NK-92 (cell line): ENCODE measurements around the gene LHFPL3.
"Not testable (repeated sequence)": the region's sequence is repeated elsewhere in the genome, so short reads cannot be mapped to it uniquely, and the experiment has no call there.

Experiments
- DNase-seq: peaks from one replicate; lab custom pipeline; 2025; ENCODE audit not compliant: unreplicated experiment; lab: John Stamatoyannopoulos, UW

LHFPL3 gene

DNA sequence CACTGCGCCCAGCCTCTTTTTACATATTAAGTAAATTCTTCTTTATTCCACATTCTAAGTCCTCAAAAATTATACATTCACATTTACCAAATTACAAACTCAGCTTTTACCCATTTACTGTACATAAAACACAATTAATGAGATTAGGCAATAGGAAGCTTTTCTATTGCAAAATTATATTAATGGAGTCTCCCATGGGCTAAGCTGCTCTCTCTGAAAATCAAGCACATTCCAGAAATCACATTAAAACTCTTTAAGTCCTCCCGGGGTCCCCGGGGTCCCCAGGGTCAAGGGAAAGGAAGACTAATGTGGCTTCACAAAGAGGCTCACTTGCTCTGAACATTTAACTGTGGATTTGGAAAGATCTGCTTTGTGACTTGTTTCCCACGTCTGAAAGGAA is 558.2 kb downstream of the LHFPL3 start:
- no peak for DNase-seq

DNA sequence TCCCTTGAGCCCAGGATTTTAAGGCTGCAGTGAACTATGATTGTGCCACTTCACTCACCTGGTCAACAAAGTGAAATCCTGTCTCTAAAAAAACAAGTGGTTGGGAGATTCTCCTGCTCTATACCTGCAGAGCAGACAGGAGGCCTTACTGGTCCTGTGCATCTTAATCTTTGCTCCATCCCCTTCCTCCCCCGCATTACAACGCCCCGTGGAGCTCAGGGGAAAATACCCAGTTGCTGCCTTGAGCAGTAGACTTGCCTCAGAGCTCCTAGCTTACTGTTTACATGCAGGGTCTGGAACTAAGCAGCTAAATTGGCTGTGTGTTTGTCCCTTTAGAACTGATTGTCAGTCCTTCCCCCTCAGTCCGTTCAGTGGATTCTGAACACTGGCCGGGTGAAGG is 561.8 kb downstream of the LHFPL3 start:
- DNase-seq, result no peak

DNA sequence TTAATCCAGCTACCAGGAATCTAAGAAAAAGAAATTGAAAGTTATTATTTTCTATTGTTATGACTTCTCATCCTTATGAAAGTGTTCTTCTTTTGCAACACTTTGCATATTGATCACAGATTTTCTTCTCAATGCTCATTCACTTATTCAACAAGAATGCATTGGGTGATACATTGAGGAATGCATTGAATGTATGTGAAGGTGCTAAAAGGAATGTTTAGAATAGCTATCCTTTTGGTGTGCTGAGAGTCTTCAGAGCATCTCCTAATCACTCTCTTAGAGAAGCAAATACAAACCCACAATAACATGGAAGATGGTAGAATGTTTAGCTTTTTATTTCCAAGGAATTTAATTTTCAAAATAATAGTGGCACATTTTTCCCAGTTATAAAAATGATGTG is 563.5 kb downstream of the LHFPL3 start:
- DNase-seq, result no peak

DNA sequence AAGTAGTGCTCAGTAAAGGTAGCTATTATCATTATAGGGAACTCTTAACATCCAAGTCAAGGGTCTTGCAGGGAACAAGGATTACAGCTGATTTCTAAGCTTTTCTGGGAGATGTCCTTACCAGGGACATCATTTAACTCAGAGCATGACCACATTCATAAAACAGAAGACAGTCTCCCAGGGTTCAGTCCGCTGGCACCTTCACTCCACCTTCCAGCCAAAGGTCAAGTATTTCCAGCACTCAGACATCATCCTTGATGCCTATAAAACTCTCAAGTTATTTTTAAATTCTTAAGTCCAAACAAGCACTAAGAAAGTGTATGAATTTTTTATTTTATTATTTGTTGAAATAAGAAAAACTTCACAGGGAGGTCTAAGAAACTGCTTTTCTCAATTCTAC is 565.9 kb downstream of the LHFPL3 start:
- no peak for DNase-seq

DNA sequence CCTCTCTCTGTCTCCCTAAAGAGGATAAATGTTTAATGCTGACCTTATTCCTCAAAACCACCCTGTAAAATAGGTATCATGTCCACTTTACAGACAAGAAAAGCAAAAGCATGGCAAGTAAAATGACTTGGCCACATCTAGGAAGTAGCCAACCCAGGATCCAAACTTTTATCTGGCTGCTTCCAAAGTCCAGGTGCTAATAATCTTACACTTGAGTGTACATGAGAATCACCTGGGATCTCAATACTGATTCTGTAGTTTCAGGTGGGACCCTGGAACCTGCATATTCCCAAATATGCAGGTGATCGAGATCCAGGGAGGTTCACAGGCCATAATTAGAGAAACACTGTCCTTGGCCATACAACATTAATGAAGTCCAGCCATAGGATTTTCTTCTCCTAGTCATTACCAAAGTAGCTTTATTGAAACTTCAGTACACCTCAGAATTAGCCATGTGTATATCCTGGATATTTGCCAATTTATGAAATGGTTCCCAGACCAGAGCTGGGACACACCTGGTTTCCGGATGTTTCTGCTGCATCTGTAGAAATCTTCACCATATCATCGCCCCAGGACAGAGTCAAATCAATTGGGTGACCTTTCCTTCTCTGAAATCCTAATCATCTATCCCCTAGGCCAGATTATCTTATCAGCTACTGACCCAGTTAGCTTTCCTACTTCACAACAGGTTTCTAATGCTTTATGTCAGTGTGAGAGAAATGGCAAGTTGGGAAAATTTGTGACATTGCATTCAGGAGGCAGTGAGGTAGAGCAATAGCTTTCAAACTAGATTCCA is 566.5 kb downstream of the LHFPL3 start:
- no peak for DNase-seq

DNA sequence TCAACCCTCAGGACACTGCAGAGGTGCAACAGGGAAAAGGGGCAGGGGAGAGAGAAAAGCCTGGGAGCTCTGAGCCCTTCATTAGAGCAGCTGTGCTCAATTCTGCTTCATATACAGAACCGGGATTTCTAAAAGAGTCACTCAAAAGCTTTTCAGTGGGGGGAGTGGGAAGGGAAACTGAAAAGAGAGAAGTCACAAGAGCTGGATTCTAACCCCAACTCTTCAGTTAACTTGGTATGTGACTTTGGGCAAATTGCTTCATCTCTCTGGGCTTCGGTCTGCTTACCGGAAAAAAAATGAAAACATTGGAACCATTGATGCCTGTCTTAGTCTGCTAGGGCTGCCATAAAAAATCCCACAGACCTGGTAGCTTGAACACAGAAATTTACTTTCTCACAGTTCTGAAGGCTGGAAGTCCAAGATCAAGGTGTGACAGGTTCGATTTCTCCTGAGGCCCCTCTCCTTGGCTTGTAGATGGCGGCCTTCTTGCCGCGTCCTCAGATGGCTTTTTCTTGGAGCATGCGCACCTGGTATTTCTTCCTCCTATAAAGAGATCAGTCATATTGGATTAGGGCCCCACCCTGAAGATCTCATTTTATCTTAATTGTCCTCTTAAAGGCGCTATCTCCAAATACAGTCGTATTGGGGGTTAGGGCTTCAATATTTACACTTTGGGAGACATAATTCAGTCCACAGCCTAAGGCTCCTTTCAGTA is 567.3 kb downstream of the LHFPL3 start:
- no peak for DNase-seq

DNA sequence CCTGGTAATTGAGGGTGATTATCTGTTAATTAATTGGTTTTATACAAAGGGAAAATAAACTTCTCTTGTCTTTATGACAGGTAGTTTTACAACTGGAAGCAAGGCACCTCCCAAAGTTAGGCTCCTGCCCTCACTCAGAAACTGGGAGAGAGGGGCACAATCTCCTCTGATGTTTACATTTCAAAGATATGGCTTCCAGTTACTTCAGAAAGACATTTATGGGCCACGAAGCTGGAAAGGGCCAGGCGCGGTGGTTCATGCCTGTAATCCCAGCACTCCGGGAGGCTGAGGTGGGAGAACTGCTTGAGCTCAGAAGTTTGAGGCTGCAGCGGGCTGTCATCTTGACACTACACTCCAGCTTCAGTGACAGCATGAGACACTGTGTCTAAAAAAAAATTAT is 570.0 kb downstream of the LHFPL3 start:
- no peak for DNase-seq

DNA sequence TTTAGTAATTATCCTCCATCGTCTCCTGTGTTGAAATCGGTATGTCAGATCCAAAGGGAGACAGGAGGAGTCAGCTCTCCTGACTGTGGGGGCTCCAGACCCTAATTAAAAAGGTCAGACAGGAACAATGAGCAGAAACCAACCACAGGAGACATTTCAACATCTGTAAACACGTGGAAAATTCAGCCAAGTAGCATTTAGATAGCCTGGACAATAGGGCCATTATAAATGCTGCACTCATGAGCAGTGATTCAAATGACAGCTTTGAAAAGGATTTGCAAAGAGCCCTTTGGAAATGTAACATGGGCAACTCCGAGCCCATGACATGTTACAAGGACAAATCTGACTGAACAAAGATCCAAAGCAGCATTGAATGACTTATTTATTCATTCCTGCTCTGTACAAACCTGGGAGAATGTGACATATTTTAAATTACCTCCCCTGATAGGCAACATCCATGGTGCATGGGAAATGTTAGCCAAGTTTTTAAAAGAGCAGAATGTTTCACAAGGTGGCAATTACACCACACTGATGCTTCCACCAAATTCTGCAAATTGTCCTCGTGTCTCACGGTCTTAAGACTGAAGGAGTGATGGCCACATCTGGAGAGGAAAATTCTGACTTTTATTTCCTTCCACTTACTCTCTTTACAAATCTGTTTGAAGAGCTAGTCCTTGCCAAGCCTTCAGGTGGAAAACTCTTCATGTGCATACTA is 572.3 kb downstream of the LHFPL3 start:
- DNase-seq, result no peak

DNA sequence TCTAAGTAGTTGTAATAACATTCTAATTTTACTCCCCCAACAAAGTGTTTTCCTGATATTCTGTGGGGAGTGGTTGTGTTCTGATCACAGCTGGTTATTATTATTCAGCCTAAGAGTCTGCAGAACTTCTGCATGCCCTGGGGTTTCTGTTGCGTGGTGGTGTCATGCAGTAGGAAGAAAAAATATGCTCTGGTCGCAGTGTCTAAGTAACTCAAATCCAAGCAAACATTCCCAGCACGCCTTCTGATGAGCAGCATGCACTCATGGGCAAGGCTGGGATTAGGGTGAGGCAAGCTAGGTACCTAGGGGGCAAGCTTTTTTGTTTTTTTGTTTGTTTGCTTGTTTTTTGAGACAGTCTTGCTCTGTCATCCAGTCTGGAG is 572.8 kb downstream of the LHFPL3 start:
- no peak for DNase-seq

DNA sequence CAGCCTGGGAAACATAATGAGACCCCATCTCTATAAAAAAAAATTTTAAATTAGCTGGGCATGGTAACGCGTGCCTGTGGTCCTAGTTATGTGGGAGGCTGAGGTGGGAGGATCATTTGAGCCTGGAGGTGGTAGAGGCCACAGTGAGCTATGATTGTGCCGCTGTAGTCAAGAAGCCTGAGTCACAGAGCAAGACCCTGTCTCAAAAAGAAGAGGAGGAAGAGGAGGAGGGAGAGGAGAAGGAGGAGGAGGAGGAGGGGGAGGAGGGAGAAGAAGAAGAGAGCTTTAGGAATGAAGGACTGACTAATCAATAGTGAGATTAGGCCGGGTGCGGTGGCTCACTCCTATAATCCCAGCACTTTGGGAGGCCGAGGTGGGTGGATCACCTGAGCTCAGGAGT is 573.8 kb downstream of the LHFPL3 start:
- DNase-seq, result no peak

DNA sequence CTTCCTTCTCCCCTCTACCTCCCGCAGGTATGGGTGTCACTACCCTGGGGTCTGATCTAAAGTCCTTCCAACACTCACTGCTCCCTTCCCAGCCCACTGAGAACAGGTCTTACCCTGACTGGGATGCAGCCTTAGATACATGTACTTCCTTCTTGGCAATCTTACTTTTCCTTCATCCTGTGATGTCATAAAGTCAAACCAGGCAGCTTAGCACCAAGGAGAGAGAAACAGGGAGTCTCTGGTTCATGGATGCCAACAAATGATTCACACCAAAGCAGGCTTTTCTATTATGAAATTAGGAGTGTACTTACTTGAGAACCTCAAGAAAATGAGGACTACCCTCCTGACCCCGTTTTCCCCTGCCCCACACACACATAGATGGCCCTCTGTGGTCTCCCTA is 574.6 kb downstream of the LHFPL3 start:
- DNase-seq, result no peak

DNA sequence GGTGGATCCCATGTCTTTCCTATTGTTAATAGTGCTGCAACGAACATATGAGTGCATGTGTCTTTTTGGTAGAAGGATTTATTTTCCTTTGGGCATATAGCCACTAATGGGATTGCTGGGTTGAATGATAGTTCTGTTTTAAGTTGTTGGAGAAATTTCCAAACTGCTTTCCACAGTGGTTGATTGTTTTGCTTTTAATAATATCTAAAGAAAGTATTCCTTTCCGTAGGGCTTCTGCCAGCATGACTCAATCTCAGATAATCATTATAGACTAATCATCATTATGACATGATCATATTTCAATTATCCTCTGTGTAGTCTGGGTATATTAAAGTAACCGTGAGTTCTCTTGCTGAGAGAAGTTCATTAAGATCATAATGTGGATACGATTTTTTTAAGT is 575.4 kb downstream of the LHFPL3 start:
- no peak for DNase-seq

DNA sequence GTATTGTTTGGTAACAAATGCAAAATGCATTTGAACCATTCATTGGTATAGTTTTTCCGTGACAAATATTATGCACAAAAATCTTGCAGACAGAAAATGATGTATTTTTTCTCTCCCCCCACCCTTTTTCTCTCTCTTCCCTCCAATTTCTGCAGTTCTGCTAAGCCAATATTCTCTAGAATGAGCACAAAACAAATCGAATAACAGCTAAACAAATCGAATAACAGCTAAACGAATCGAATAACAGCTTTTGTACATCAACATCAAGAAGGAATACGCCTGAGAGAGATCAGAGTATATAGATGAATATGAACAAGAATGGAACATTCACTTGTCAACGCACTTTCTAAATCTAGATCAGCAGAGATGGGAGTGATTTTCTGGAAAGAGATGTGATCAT is 577.6 kb downstream of the LHFPL3 start:
- no peak for DNase-seq

DNA sequence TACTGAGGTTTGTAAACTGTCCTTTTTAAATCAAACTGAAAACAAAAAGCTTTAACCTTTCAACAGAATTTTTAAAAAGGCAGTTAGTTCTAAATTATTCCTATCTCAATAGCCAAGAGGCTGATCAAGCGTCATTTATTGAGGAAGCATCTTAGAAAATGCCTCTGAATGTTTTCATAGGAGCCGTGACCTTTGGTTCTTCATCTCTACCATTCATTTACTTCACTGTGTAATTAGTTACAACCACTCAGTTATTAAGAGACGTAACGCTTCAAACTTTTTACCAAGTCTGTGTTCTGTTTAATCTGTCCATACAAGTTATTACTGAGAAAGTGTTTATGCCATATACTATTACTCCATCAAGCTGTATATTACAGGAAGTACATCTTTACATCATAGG is 578.2 kb downstream of the LHFPL3 start:
- no peak for DNase-seq

DNA sequence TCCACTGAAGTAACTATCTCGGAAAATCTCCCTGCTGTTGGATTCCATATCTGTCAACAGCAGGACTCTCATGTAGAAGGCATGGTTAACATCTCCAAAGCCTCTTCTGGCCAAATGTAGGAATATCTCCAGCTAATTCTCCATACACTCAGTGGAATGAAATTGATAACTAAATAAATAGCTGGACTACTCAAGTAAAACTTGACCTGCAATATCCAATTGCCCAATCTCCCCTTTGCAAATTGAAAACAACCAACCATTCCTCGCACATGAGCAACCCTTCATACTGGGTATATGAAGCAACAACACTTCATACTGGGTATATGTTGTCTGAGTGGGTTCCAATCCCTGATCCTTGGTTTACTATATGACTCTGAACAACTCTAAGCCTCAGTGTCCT is 580.2 kb downstream of the LHFPL3 start:
- no peak for DNase-seq

DNA sequence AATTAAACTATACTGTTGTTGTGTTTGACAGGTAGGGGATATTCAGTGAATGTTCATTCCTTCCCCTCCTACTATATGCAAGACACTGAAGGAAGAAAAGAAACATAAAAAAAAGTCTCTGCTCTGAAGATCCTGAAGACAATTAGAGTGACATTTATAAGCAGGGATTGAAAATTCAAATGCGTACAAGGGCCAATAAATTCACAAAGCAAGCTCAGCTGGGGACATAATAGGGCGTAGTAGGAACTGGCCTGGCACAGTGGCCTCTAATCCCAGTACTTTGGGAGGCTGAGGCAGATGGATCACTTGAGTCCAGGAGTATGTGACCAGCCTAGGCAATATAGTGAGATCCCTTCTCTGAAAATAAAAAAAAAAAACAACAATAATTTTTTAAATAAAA is 580.7 kb downstream of the LHFPL3 start:
- DNase-seq, result no peak

DNA sequence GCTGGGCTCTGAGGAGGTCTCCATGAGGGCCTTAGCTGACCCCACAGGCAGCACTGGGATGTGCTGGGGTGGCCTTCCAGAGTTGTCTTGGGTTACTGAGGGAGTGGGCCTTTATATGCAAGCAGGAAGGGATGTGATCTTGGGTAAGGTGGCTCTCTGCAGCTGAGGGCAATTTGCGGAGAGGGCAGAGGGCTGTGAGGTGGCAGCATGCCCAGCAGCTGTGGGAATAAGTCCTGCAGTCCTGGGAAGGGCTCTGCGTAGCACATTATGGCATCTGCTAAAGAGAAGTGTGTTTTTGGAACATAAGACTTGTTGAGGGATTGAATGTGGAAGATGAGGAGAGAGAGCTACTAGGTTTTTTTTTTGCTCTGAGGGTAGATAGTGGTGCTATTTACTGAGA is 586.0 kb downstream of the LHFPL3 start:
- DNase-seq, result no peak

DNA sequence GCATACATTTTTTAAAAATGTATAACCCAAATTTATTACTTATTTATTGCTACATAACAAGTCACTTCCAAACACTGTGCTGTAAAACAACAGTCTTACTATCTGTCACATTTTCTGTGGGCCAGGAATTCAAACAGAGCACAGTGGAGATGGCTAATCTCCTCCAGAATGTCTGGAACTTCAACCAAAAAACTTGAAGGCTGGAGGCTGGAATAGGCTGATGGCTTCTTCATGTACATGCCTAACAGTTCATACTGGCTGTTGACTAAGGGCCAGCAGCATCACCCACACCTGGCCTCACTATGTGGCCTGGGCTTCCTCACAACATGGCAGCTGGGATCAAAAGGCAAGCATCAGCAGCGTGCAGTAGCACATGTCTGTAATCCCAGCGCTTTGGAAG is 593.2 kb downstream of the LHFPL3 start:
- DNase-seq, result no peak

DNA sequence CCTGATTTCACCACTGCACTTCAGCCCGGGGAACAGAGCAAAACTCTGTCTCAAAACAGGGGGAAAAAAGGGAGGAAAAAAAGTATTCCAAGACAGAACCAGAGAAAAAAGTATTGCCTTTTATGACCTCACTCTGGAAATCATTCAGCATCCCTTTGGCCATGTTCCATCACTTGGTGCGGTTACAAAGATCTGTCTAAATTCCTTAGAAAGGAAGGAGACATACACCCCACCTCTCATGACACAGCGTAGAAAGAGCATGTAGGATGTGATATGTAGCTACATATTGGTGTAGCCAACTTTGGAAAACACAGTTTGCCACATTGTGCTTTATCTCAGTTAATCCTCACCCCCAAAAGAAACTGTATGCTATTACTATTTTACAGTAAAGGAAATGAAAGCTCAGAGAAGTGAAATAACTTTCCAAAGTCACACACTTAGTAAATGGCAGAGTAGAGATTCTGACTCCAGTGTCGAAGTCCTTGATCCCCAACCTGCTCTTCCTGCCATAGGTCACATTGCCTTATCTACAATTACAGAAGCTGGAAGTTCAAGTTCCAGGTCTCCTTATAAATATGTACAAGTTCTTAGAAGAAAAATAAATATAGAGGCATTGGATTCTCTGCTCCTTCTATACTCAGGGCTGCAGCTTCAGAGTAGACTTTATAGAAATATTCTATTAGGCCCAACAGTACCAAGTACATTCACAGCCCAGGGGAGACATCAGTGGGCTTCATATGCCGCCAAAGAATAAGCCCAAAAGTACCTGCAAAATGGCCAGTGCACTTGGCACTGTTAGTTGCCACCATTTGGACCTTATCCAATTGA is 594.0 kb downstream of the LHFPL3 start:
- no peak for DNase-seq

DNA sequence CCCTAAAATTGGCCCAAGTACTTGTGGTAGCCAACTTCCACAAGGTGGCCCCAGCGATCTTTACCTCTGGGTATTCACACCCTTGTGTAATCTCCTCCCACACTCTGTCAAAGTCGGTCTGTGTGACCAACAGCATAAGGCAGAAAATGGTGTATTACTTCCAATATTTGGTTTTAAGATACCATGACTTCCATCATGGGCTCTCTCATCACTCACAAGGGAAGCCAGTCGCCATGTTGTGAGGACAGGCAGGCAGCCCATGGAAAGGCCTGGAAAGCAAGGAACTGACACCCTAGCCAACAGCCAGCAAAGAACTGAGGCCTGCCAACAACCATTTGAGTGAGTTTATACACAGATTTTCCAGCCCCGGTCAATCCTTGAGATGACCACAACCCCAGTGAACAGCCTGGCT is 594.6 kb downstream of the LHFPL3 start:
- no peak for DNase-seq

DNA sequence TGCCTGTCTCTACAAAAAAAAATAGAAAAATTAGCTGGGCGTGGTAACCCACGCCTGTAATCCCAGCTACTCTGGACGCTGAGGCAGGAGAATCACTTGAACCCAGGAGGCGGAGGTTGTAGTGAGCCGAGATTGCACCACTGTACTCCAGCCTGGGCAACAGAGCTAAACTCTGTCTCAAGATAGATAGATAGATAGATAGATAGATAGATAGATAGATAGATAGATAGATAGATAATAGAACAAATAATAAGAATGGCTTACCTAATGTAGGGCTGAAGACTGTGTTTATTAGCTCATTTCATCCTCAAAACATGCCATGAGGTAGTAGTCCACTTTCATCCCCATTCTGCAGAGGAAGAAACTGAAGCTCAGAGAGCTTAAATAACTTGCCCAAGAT is 597.8 kb downstream of the LHFPL3 start:
- not testable (repeated sequence) for DNase-seq
